Peyer's patch (tissue), 4 donors: ENCODE results near the gene GALNT2. TPM values are rescaled to one million over a fixed set of nuclear protein-coding genes. Genes with fewer than 3 reads are reported as not detected.

ENCODE experiments used
- DNase-seq, 3 donors: peaks; one replicate each; pipeline ENCODE4 v3.0.0-alpha.2; 2017 to 2019
- H3K27ac ChIP-seq, 4 donors: fragments of 200-600 bp; sonication (generic); one replicate each; pipeline ENCODE4 v1.5.1; 2016 to 2019
- H3K27me3 ChIP-seq, 2 donors: fragments of 200-600 bp; sonication (generic); one replicate each; pipeline ENCODE4 v1.5.1; 2019
- H3K36me3 ChIP-seq, 3 donors: fragments of 200-600 bp; sonication (generic); one replicate each; pipeline ENCODE4 v1.5.1; 2016 to 2019
- H3K4me1 ChIP-seq, 4 donors: fragments of 200-600 bp; sonication (generic); one replicate each; pipeline ENCODE4 v1.5.1; 2016 to 2019
- H3K4me3 ChIP-seq, 4 donors: fragments of 200-600 bp; sonication (generic); 1 replicate in 3 of 4; 2 replicates in 1 of 4; pipeline ENCODE4 v1.5.1; 2016 to 2019; ENCODE audit warnings: mild to moderate bottlenecking in 1 of 4
- H3K9me3 ChIP-seq, 4 donors: fragments of 200-600 bp; sonication (generic); one replicate each; pipeline ENCODE4 v1.5.1; 2016 to 2019; ENCODE audit warnings: mild to moderate bottlenecking in 1 of 4
- POLR2A ChIP-seq, 2 donors: fragments of 450-650 bp; IDR thresholded peaks; one replicate each; pipeline ENCODE4 v1.5.1; 2017; ENCODE audit warnings: antibody characterized with exemption in 2 of 2, mild to moderate bottlenecking in 2 of 2, moderate library complexity in 2 of 2
- total RNA-seq, 4 donors: library from RNA; depleted of rRNA; stranded (reverse); fragments of >200 nt; gene quantifications; one replicate each; pipeline ENCODE4 v1.1.0, GENCODE V29; 2016
- TF ChIP-seq, protein P1 (sequence below), 6 experiments: fragments of 450-650 bp in 4 of 6; fragments of 200-600 bp in 2 of 6; sonication (generic) in 1 of 6; IDR thresholded peaks; one replicate each; pipeline ENCODE4 v1.5.1; 2017 to 2019; ENCODE audit warnings: antibody characterized with exemption in 6 of 6, mild to moderate bottlenecking in 3 of 6, moderate library complexity in 1 of 6

Gene GALNT2
- total RNA-seq, 4 donors from 2014 or later: 36.3 to 52.5 (median 43.6) TPM

DNA sequence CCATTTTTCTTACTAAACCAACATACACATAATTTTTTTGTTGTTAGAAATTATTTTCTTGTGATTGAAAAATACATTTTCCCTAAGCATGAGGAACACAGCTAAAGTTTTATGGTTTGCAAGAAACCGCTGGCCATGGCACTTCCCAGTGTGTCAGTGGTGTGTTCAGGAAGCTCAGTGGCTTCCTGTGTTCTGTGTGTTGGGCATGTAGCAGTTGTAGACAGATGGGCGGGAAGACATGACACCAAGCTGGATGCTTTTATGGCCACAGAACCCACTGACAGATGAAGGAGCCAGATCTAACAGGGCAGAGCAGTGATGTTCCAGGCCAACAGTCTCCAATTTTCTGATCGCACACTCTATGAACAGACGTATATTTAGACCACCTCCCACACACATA lies 119.8 kb downstream of the GALNT2 start:
- H3K36me3 ChIP-seq: no peaks in the 10 kb centered on the region
- H3K9me3 ChIP-seq: no peaks in the 10 kb centered on the region
- peaks cover 0 to 32% (median 0%) of the 10 kb centered on the region in 4 donors for H3K4me1 ChIP-seq
- H3K27ac ChIP-seq: peak overlapping the region in 1 of 4 donors; percentile 34
- no peak overlapping the region for H3K4me3 ChIP-seq
- DNase-seq: peak in 1 of 3 donors; percentile 61
- TF ChIP-seq, protein P1, sequence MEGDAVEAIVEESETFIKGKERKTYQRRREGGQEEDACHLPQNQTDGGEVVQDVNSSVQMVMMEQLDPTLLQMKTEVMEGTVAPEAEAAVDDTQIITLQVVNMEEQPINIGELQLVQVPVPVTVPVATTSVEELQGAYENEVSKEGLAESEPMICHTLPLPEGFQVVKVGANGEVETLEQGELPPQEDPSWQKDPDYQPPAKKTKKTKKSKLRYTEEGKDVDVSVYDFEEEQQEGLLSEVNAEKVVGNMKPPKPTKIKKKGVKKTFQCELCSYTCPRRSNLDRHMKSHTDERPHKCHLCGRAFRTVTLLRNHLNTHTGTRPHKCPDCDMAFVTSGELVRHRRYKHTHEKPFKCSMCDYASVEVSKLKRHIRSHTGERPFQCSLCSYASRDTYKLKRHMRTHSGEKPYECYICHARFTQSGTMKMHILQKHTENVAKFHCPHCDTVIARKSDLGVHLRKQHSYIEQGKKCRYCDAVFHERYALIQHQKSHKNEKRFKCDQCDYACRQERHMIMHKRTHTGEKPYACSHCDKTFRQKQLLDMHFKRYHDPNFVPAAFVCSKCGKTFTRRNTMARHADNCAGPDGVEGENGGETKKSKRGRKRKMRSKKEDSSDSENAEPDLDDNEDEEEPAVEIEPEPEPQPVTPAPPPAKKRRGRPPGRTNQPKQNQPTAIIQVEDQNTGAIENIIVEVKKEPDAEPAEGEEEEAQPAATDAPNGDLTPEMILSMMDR (IDR thresholded peaks at IDR 0.05): no peak
- TF ChIP-seq POLR2A (IDR thresholded peaks at IDR 0.05): no peak
- no peaks in the 10 kb centered on the region for H3K27me3 ChIP-seq

- H3K4me1 ChIP-seq: peaks cover 0 to 32% (median 0%) of the 10 kb centered on the region in 4 donors
These were observed 120.3 kb downstream of the GALNT2 start for GRCh38 chr1:230187290-230187689.

DNA sequence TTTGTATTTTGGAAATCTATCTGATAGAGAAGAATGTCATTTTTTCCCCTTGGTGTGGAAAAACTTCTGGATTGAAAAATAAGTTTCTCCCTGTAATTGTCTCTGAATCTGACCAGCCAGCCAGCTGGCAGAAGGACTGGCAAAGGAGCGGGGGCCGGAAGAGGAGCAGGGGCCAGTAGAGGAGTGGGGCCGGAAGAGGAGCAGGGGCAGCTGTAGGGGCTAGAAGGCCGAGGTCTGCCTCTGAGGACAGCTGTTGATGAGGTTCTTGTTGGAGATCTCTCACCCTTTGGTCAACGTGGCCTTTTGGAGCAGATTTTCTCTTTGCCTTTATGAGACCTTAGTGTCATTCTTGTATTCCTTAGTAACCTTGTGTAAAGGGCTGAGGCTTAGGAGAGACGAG lies 121.8 kb downstream of the GALNT2 start:
- Histone ChIP-seq H3K27me3 (no peaks in the 10 kb centered on the region), H3K4me1 (peaks cover 0 to 32% (median 0%) of the 10 kb centered on the region in 4 donors), H3K36me3 (no peaks in the 10 kb centered on the region), H3K4me3 (no peak overlapping the region), H3K27ac (no peak overlapping the region), H3K9me3 (no peaks in the 10 kb centered on the region)
- TF ChIP-seq, protein P1 (IDR thresholded peaks at IDR 0.05): no peak
- no peak for TF ChIP-seq POLR2A (IDR thresholded peaks at IDR 0.05)
- no peak for DNase-seq

More at GRCh38 chr1:230187290-230187689, 120.3 kb downstream of the GALNT2 start:
- TF ChIP-seq, protein P1 (IDR thresholded peaks at IDR 0.05): no peak
- no peak for TF ChIP-seq POLR2A (IDR thresholded peaks at IDR 0.05)
- Histone ChIP-seq H3K9me3 (no peaks in the 10 kb centered on the region), H3K27me3 (no peaks in the 10 kb centered on the region), H3K4me3 (no peak overlapping the region), H3K27ac (peak overlapping the region in 1 of 4 donors; percentile 34), H3K36me3 (no peaks in the 10 kb centered on the region)
- no peak for DNase-seq

- H3K4me3 ChIP-seq: no peak overlapping the region
These were observed 122.3 kb downstream of the GALNT2 start for GRCh38 chr1:230189341-230189740.

GRCh38 chr1:230189824-230190223 lies 122.8 kb downstream of the GALNT2 start:
- no peaks in the 10 kb centered on the region for H3K36me3 ChIP-seq
- TF ChIP-seq, protein P1 (IDR thresholded peaks at IDR 0.05): no peak
- no peak for TF ChIP-seq POLR2A (IDR thresholded peaks at IDR 0.05)
- H3K27ac ChIP-seq: peak overlapping the region in 2 of 4 donors; percentile 66 to 79
- no peaks in the 10 kb centered on the region for H3K27me3 ChIP-seq
- H3K9me3 ChIP-seq: no peaks in the 10 kb centered on the region
- H3K4me3 ChIP-seq: no peak overlapping the region
- no peak for DNase-seq
- peaks cover 0 to 32% (median 0%) of the 10 kb centered on the region in 4 donors for H3K4me1 ChIP-seq

More at GRCh38 chr1:230189341-230189740, 122.3 kb downstream of the GALNT2 start:
- H3K27ac ChIP-seq: no peak overlapping the region
- H3K4me1 ChIP-seq: peaks cover 0 to 32% (median 0%) of the 10 kb centered on the region in 4 donors
- no peaks in the 10 kb centered on the region for H3K27me3 ChIP-seq
- DNase-seq: no peak
- no peaks in the 10 kb centered on the region for H3K36me3 ChIP-seq
- H3K9me3 ChIP-seq: no peaks in the 10 kb centered on the region
- TF ChIP-seq, protein P1 (IDR thresholded peaks at IDR 0.05): no peak
- no peak for TF ChIP-seq POLR2A (IDR thresholded peaks at IDR 0.05)
